Embryonic facial prominence (tissue), 1 donor: ENCODE data around the gene PPP2R3B.
"Not testable (repeated sequence)": the region's sequence is repeated elsewhere in the genome, so short reads cannot be mapped to it uniquely, and the experiment has no call there.

Source experiments
- DNase-seq: peaks from one replicate; pipeline ENCODE4 v3.0.0-alpha.2; 2016; ENCODE audit errors: extremely low spot score

Gene PPP2R3B

DNA sequence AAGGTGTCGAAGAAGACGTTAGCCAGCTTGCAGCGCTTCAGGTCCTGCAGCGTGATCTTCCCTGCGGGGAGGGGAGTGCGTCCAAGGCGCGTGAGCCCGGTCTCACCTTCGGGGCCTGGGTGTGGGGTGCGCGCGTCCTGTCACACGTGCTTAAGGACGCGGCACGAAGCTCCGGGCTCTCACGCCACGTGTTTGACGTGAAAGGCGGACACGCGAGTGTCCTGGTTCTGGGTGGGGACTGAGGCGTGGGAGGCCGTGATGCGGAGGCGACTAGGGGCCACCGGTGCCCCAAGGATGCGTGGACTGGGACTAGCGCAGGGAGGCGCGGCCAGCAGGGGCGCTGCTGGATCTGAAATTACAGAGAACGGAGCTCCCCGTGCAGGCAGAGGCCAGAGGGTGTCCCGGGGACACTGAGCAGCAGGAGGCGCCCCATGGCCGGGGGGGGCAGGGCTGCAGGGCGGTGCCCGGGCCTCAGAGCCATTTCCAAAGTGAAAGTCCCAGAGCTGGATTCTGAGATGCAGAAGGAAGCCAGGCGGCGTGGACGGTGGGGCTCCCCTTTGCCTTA lies 47.8 kb downstream of the PPP2R3B start:
- DNase-seq = no peak

DNA sequence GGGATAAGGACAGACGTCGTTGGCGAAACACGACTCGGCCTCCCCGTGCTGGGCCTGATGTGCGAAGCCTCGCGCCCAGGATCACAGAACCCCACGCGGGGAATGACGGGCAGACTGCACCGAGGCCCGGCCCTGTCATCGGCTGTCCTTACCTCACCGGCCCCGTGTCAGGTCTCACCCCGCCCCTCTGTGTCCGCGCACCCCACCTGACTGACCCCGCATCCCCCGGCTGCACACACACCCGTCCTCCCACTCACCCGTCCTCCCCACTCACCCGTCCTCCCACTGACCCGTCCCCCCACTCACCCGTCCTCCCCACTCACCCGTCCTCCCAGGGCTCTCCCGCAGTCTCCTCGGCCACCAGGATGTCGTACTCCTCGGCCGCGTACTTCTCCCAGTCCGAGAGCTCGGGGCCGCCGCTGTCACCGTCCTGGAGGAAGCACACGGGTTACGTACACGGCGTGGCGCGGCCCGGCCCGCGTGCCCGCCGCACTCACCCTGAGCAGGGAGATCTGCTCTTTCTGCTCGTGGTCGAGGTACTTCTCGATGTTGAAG lies 48.3 kb downstream of the PPP2R3B start:
- DNase-seq = no peak

DNA sequence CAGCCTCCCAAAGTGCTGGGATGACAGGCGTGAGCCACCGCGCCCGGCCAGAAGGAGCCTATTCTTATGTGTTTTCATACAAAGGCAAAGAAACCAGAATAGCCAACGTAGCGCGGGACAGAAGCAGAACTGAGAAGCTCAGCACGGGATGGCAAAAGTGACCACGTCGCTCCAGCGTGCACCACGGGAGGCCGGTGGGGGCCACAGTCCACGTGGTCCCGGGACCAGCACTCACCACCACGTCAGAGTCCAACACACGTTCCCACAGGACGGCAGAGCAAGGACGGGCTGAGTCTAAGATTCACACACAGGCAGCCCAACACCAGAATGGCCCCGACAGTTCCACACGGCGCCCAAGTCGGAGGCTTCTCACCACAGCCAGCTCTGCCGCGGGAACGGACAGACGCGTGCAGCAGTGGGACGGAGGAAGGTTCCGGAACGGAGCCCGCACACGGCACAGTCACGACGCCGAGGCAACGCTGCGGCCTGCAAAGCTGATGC lies 49.3 kb downstream of the PPP2R3B start:
- DNase-seq = no peak

- no peak for DNase-seq
These were observed 50.5 kb downstream of the PPP2R3B start for GRCh38 chrX:336227-336626.

DNA sequence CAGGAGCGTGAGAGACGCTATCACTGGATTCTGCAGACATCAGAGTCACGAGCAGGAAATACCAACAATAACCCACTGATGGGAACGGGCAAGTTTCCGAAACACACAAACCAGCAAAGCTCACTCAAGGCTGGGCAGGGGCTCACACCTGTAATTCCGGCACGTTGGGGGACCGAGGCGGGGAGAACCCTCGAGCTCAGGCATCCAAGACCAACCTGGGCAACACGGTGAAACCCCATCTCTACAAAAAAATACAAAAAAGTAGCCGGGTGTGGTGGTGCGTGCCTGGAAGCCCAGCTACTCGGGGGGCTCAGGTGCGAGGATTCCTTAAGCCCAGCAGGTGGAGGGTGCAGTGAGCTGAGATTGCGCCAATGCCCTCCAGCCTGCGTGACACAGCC lies 51.0 kb downstream of the PPP2R3B start:
- DNase-seq = no peak

DNA sequence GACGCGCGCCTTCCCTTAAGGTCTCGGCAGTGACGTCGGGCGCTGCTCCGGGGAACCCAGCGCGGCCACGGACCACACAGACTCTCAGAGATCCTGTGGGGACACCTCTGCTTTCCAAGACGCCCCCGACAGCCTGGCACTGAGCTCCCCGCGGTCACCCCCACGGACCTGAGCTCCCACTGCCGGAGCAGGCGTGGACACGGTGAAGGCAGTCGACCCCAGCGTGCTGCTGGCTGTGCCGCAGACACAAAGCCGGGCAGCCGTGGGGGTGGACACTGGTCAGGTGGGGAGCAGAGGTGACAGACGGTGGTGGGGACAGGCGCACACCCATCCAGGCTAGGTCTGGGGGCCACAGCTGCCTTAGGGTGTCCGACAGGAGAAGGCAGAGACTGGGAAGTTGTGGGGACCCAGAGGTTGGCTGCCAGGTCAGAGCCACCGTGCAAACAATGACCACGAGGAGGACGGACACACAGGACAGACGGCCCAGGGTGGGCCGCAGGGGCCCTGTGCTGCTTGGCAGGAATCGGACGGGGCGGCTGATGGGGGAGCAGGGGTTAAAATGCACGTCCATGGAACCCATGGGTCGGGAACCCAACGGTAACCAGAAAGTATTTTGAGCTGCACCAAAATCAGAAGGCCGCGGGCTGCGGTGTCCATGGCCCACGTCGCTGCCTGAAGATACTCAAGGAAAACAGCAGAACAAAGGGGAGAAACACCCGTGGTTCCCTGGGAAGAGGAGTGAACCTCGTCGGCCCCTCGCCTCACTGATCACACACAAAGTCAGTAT lies 51.5 kb downstream of the PPP2R3B start:
- no peak for DNase-seq

- no peak for DNase-seq
These were observed 52.3 kb downstream of the PPP2R3B start for GRCh38 chrX:334331-334891.

DNA sequence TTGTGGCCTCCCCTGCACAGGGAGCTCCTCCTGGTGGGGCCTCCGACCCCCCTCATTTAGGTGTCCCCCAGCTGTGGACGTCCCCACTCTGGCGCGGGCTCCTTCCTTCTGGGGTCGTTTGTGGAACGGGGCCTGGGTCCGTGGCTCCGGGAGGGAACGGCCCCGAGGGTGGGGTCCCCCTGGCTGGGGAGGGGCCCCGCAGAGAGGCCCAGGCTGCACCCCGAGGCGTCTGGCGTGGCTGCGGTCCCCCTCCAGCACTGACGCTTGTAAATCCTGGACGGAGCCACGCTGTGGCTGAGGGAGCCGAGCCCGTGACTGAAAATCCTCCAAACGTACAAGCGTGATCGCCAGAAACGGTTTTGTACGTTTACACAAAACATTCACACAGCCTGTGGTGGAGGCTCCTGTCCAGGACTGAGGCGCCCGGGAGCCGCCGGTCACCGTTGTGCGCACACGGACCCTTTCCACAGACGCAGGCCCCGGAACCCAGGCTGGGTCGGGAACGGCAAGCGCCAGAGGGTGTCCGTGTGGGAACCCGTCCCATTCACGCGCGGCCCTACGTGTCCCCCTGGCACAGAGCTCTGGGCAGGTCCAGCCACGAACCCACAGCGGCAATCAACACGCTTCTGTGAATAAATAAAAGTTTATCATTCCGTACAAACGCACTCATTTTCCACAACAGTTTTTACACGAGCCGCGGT lies 52.9 kb downstream of the PPP2R3B start:
- no peak for DNase-seq

DNA sequence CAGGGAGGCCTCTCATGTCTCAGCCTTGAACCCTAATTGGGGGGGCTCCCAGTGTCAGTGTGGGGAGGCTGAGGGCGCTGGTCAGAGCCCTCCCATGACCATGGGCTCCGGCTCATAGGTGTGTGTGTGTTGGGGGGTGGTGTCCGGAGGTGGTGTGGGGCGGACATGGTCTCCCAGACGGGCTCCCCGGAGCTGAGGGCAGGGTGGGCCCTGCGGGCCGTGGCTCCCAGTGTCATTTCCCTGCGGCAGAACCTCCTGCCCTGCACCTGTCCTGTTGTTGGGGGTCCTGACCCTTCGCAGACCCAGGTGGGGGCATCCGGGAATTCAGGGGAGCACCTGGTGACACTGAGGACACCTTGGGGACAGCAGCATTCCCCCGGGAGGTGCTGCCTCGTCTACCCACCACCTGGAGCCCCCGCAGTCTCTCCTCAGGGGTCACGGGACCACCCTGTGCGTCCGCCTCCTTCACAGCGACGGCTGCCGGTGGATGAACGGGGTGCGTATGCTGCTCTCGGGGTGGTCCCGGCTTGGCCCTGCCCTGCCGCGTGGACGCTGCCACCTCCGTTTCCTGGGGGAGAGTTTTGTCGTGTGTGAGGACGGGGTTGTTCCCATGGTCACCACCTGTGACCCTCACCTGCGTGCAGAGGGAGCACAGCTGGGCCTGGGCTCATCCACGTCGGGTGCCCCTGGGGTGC lies 53.6 kb downstream of the PPP2R3B start:
- no peak for DNase-seq

- DNase-seq = no peak
These were observed 54.2 kb downstream of the PPP2R3B start for GRCh38 chrX:332496-332860.

- DNase-seq = no peak
These were observed 54.7 kb downstream of the PPP2R3B start for GRCh38 chrX:331825-332495.

DNA sequence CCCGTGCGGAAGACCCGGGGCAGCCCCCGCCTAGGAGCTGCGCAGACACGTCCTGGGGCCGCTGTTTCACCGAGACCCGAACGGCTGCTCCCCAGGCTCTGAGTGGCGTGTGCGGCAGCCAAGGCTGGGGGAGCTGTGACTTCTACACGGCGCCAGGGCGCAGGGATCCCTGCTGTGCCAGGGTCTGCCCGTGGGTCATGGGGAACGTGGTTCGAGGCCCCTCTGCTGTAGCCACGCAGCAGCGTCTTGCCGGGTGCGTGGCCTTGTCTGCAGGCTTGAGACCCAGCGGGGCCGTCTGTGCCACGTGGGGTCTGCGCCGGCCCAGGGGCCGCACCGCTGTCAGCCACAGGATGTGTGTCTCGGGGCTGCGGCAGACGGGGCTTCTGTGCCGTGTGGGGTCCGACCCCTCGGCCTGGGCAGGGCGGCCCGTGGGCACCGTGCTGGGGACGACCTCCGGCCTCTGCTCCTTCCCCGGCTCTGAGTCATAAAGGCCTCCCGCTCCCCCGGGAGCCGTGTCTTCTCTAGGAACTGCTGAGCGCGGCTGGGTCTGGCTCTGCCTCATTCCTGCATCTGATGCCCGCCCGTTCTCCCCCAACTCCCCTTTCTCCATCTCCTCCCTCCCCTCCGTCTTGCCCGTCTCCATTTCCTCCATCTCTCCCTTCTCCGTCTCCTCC lies 55.4 kb downstream of the PPP2R3B start:
- no peak for DNase-seq

- no peak for DNase-seq
These were observed 56.0 kb downstream of the PPP2R3B start for GRCh38 chrX:330726-331150.

DNA sequence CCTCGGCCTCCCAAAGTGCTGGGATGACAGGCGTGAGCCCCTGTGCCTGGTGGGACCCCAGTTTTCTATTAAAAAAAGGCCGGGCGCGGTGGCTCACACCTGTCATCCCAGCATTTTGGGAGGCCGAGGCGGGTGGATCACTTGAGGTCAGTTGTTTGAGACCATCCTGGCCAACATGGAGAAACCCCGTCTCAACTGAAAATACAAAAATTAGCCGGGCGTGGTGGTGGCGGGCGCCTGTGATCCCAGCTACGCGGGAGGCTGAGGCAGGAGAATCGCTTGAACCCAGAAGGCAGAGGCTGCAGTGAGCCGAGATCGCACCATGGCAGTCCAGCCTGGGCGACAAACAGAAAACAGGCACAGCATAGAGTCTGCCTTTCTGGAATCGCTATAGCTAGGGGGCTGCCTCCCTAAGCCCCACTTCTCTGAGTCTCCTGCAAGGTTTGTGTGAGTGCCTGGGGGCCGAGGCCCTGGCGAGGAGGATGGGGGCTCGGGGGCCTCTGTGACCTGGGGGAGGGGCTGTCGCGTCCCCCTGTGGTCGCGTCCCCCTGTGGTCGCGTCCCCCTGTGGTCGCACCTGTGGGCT lies 56.5 kb downstream of the PPP2R3B start:
- DNase-seq = not testable (repeated sequence)

GRCh38 chrX:329291-329910 lies 57.3 kb downstream of the PPP2R3B start:
- no peak for DNase-seq

GRCh38 chrX:327660-328126 lies 59.0 kb downstream of the PPP2R3B start:
- DNase-seq = no peak

DNA sequence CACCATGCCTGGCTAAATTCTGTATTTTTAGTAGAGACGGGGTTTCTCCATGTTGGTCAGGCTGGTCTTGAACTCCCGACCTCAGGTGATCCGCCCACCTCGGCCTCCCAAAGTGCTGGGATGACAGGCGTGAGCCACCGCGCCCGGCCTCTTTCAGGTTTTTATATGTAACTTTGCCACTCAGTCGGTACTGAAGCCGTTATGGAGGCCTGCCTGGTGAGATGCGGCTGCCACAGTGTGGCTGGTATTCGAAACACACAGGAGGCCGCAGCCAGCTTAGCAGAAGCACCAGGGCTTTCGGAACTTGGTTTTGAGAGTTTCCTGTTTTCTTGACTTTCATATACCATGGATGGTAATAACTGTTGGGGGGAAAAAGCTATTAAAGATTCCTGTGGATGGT lies 62.0 kb downstream of the PPP2R3B start:
- DNase-seq = not testable (repeated sequence)

GRCh38 chrX:323721-324628 lies 62.7 kb downstream of the PPP2R3B start:
- no peak for DNase-seq
